GM10266 (cell line): ENCODE data around the gene GSG1L.

ENCODE experiments used
- DNase-seq: peaks from one replicate; pipeline ENCODE4 v3.0.0; 2012; ENCODE audit errors: extremely low spot score
- CTCF ChIP-seq: IDR thresholded peaks from 2 replicates; pipeline ENCODE4 v1.5.1; 2012; ENCODE audit warnings: mild to moderate bottlenecking, low read depth; ENCODE audit not compliant: control insufficient read depth, insufficient read depth; ENCODE audit errors: missing control alignments

Gene GSG1L

GRCh38 chr16:27829975-27830374 is 233.5 kb downstream of the GSG1L start:
- DNase-seq, result no peak
- no peak for TF ChIP-seq CTCF

GRCh38 chr16:27828671-27829070 is 234.8 kb downstream of the GSG1L start:
- DNase-seq, result no peak
- no peak for TF ChIP-seq CTCF

- DNase-seq, result no peak
- no peak for TF ChIP-seq CTCF
These were observed 235.7 kb downstream of the GSG1L start for GRCh38 chr16:27827765-27828164.

- no peak for DNase-seq
- TF ChIP-seq CTCF, result no peak
These were observed 236.6 kb downstream of the GSG1L start for GRCh38 chr16:27826893-27827289.

GRCh38 chr16:27826081-27826892 is 237.2 kb downstream of the GSG1L start:
- TF ChIP-seq CTCF, result no peak
- DNase-seq, result no peak

- TF ChIP-seq CTCF, result no peak
- no peak for DNase-seq
These were observed 238.7 kb downstream of the GSG1L start for GRCh38 chr16:27824786-27825185.

GRCh38 chr16:27824006-27824405 is 239.5 kb downstream of the GSG1L start:
- DNase-seq, result no peak
- TF ChIP-seq CTCF, result no peak
